ENCODE data around the gene ATXN1.
"Not testable (repeated sequence)": the region's sequence is repeated elsewhere in the genome, so short reads cannot be mapped to it uniquely, and the experiment has no call there.

Gene ATXN1

DNA sequence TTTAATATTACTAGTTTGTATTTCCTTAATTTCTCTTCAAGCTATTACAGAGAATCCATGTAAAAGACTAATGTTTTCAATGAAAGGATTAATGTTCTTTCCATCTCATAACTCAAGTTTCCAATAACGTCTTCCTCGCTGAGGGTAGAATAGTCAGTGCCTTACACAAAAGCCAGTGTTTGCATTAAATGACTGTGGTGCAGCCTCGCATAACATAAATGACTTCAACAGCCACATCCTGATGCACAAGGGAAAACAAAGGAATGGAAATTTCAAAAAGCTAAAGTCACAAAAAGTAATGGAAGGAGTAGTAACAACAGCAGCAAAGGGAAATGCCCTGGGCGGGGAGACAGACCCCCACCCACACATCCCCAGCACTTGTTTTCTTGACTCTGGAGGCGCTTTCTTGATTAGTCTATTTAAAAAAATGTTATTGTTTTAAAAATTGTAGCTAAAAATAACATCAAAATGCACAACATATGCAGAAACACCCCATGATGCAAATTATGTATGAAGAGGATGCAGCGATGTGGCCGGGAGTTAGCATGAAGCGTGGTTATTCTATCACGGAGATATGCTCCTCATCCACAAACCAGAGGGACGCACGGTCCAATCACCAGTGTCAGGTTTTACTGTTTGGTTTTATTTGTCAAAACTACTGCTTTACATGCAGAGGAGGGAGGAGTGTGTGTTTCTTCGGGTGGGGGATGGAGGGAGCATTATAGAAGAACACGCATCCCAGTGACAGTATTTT, 294.3 kb downstream of the ATXN1 start:
- no peak for DNase-seq

DNA sequence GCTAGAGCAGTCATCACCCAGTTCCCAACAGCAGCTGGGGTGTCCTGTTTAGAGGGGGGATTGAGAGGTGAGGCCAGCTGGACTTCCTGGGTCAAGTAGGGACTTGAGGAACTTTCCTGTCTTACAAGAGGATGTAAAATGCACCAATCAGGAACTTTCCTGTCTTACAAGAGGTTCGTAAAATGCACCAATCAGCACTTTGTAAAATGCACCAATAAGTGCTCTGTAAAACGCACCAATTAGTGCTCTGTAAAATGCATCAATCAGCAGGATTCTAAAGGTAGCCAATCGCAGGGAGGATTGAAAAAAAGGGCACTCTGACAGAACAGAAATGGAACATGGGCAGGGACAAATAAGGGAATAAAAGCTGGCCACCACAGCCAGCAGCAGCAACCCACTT, 297.2 kb downstream of the ATXN1 start:
- DNase-seq: no peak

DNA sequence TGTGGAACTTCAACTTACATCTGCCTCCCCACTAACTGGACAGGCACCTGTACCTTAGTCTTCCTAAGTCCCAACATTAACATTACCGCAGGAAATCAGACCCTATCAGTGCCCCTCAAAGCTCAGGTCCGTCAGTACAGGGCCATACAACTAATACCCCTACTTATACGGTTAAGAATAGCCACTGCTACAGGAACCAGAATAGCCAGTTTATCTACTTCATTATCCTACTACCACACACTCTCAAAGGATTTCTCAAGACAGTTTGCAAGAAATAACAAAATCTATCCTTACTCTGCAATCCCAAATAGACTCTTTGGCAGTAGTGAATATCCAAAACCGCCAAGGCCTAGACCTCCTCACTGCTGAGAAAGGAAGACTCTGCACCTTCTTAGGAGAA, 298.0 kb downstream of the ATXN1 start:
- not testable (repeated sequence) for DNase-seq

DNA sequence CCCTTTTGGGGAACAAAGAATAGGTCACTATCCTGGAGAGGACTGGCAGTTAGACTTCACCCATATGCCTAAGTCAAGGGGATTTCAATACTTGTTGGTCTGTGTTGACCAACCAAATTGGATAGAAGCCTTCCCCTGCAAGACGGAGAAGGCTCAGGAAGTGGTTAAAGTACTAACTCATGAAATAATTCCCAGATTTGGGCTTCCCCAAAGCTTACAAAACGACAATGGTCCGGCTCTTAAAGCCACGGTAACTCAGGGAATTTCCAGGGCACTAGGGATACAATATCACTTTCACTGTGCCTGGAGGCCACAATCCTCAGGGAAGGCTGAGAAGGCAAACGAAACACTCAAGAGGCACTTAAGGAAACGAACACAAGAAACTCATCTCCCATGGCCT, 299.8 kb downstream of the ATXN1 start:
- DNase-seq: no peak

DNA sequence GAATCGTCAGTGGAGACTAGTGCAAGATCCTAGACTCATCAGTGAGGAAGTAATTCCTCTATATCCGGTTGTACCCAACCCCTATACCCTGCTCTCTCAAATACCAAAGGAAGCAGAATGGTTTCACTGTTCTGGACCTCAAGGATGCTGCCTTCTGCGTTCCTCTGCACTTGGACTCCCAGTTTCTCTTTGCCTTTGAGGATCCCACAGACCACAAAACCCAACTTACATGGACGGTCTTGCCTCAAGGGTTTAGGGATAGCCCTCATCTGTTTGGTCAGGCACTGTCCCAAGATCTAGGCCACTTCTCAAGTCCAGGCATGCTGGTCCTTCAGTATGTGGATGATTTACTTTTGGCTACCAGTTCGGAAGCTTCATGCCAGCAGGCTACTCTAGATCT, 301.8 kb downstream of the ATXN1 start:
- not testable (repeated sequence) for DNase-seq

DNA sequence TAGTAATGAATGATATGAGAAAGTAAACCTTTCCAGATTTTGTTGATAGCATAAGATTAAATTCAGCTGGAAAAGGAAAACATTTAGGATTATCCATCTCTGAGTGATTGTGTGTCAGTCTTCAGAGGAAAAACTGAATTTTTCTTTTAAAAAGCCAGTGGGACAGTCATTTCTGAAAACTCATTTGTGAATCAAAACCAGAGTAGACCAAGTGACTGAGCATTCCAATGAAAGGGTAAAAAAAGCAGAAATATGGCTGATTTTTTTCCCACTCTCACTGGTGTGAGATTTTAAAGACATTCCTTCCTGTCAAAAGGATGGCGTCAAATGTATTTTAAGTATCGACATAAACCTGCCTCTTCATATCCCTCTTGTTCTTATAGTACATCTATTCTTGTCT, 308.9 kb downstream of the ATXN1 start:
- no peak for DNase-seq

DNA sequence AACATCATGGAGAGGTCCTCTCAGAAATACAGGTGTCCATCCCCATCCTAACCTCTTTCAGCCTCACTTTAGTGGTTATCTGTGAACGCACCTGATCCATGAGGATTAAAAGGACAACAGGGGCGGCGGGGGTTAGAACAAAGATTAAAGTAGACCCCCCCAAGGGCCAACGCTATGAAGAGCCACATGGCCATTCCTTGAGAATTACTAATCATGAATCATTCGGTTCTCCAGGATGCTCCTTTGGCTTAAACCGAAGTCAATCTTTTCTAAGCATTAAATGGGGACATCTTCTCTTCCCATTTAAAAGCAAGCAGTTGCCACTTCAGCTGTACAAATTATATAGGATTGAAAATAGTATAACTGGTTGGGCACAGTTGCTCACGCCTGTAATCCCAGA, 310.4 kb downstream of the ATXN1 start:
- no peak for DNase-seq

DNA sequence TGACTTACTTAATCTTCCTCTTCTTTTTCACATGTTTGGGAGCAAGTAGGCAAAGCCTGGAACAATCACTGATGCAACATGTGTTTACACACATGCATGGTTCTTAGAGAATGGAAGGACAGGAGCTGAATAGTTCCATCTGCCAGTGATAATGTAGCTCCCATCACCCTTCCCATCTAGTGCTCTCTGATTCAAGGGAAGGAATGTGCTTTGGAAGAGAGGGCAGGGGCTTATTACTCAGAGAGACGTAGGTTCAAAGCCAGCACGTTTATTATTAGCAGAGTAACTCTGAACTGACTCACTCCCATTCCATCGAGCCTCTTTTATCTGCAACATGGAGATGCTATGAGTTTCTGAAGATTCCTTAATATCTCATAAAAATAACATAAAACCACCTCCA, 311.0 kb downstream of the ATXN1 start:
- no peak for DNase-seq

DNA sequence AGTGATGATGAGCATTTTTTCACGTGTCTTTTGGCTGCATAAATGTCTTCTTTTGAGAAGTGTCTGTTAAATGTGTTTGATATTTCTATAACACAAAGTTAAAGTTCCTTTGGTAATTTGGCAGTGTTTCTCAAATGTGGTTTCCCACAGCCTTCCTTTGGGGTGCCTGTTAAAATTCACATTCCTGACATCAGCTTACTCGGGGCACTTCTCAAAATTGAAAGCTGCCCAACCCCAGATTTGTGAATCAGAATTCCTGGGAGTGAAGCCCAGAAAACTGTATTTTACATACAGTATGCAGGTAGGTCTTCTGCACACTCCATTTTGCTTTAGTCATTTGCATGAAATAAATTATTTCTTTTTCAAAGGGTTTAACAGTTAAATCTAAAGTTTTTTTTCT, 315.0 kb downstream of the ATXN1 start:
- DNase-seq: no peak

DNA sequence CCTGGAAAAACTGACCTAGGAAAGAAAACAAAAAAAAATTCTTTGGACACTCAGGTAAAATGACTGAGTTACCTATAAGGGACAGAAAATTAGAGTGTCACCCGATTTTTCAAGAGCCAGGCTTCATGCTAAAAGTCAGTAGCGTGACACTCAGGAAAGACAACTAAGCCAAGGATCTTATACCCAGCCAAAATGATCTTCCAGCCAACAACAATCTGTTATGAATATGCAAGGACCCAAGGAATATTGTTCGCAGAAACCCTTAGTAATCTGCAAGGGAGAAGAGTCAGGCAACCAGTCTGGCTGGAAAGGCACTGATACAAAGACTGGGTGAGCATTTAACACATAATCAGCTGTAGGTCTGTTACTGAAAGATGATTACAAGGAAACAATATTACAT, 319.2 kb downstream of the ATXN1 start:
- no peak for DNase-seq

DNA sequence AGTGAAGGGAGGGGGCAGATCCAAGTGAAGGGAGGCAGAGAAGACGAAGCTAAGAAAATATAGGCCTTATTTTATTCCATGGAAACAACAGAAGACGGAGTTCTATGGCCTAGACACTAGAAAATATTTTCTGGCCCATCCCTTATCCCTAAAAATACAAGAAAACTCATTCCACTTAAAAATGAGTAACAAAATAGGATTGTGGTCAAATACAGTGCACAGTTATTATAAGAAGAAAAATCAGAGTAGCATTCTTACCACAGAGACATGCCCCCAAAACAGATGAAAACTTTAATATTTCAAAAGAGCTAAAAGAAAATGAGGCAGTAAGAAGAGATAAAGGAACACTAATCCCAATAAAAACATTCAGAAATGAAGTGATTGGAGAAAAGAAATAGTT, 320.0 kb downstream of the ATXN1 start:
- no peak for DNase-seq

DNA sequence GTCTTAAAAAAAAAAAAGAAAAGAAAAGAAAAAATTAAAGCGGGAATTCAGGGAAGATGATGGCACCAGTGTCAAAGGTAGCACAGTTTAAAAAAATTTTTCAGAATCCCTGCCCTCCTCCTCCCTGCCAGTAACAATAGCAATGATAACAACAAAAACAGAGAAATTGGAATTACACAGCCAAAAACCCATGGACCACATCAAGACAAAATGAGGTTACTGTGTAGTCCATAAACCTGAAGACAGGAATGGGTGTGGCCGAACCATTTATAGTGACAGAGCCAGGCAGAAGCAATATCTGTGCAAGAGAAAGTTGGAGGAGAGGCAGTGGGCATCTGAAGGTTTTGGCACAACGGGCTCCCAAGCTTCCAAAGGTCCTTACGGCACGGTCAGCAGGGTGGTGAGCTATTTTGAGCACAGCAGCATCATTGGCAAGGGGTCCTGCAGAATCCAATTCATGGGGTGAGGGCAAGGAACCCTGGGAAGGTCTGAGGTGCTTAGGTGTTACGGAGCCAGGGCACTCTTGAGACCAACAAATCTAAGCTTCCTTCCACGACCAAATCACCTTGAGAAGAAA, 320.5 kb downstream of the ATXN1 start:
- DNase-seq: no peak

DNA sequence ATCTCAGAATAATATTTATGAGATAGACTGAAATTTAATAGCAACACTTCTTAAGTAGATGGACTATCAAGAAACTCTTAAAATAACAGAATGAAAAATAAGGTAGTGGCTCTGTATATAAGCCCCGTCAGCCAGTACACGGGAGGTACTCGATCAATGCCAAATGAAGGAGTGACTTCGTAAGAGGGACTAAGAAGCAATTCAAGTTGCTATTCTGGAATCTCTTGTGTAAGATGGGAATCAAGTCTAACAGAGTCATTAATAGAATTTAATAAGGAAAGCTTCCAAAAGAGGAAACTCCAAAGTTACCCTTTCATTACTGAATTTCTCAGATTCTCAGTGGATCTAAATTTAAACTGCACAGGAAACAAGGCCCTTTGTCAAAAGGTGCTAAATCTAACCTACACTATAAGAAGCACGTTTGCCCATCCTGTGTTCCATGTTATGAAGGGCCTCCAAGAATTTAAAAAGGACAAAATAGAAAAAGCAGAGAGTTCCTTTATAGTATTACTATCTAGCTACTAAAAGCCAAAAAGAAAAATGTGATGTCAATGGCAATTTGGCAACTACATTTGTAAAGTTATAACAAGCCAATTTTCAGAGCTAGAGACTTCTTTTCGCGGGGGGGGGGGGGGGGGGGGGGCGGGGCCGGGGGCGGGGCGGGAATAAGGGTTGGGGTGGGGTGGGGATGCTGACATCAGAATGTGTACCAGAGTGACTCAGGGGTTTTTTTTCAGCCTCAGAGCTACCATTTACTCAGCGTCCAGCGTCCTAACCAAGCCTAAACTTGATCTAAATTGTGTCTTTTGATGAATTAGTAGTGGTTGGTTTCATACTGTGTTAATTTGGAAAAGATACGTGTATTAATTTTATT, 322.3 kb downstream of the ATXN1 start:
- DNase-seq: no peak

DNA sequence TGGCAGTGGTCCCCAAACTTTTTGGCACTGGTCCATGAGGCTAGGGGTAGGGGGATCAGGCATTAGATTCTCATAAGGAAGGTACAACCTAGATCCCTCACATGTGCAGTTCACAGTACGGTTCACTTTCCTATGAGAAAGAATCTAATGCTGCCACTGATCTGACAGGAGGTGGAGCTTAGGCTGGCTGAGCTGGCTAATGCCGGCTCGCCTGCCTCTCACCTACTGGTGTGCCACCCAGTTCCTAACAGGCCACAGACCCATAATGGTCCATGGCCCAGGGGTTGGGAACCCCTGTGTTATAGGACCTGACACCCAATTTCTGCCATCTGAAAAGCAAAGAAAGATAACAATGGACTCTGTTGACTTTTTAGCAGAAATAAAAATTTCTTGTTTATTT, 323.3 kb downstream of the ATXN1 start:
- no peak for DNase-seq

DNA sequence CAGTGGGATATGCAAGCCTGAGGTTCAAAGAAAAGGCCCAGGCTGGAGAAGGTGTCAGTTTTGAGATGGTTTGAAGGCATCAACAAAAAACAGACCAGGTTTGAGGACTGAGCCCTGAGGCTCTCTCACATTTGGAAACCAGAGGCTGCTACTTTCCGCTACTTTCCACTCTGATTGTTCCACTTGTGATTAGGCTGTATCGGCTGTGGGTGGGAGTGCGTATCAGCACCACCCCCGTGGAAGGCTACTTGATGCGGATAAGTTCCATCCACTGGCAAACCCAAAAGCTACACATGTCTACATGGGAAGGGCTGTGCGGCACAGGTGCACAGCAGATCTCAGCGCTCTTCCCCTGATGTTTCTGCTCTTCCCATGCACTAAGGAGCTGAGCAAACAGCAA, 324.2 kb downstream of the ATXN1 start:
- DNase-seq: no peak

DNA sequence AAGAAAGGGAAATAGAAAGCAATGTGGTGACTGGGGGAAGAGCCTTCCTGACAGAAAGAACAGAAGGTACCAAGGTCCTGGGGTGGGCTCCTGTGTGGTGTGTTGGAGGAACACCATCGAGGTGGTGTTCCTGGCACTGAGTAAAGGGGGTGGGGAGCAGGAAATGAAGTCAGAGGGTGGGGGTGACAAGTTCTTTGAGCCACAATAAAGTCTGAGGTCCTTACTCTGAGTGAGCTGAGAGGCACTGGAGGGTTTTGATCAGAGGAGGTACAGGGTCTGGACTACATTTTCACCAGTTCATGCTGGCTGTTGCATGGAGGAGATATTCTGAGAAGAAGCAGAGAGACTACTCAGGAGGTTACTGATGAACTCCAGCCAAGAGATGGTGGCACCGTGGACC, 324.7 kb downstream of the ATXN1 start:
- DNase-seq: no peak

DNA sequence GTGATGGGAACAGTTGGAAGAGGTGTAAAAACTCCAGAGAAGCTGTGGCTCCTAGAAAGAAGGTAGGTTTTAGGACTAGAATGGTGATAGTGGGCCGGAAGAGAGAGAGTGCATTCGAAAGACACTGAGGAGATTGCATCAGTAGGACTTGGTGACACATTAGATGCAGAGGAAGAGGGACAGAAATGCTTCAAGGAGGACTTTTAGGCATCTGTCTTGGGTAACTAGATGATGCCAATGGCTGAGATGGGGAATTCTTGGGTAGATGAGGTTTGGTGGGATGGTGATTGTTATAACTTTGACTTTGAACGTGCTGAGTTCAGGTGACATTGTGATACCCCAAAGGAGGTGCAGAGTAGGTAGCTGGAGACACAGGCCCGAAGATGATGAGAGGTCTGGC, 326.4 kb downstream of the ATXN1 start:
- DNase-seq: no peak

DNA sequence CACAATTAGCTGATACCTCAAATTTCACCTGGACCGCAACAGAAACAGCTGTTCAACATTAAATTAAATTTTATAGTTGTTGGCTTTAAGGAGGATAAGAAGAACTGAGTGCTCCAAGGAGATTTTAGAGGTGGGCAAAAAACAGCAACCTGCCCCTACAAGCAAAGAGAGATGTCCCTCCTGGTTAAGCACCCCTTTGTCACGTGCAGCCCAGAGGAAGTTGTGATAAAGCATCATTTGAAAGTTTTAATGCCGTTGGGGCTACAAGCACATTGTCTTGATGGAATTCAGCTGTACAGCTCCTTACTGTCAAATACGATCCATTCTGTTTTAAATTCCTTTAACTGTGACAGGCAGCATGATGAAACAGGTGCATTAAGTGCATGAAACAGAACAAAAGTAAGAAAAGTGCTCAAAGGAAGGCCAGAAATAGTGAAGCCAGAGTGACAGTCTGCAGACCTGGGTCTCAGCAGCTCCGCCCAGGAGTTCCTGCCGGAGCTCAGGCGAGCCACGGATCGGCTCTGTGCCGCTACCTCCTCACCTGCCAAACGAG, 327.8 kb downstream of the ATXN1 start:
- no peak for DNase-seq

DNA sequence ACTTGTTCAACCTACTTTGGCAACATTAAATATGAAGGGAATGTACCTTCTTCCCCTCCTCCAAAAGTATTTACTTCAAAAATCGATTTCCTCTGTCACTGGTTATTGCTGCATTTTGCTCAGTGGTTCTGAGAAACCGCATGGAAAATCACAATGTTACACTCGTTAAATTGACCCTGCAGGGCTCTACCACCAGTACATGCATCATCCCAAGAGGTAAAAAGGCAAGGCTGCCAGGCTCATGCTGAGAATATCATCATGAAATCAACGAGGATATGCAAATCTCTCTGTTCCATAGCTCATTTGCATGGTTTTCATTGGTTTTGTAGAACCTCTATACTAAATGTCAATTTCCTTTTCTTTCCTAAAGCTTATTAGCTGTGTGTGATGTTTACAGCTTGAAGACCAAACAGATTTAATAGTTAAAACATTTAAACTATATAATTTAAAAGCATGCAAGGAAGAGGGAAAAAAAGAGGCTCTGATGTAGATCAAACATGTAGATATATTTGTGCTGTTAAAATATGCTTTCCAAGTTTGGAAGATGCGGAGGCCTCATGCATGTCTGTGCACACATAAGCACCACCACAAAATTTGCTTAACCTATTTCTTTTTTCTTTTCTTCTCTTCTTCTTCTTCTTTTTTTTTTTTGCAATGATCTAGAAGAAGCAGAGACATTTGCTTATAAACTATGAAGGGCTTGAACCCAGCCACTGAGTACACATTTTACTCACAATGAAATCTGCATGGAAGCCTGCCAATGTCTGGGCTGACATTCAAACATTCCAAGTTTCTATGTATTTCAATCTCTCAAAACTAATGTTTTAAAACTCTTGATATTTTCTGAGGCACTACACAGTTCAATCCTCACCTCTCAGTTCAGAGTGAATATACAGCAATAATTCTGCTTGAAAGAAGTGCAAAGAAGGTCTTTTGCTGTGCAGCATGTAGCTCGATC, 328.9 kb downstream of the ATXN1 start:
- DNase-seq: peak; percentile 65

DNA sequence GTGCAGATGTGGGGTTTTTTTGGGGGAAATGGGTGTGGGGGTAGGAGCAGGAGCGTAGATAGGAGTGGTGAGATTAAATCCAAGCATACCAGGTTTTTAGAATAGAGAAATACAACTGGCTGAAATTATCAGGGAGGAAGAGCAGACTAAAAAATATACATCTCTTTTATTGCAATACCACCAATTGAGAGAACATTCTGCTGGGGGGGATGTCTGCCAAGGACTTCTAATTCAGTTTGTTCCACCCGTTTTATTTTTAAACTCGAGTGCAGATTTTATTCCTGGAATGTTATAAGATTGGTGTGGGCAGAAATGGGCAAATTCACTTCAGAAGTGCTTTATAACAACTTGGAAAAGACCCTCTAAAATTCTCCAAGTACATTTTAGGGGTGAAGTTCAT, 330.2 kb downstream of the ATXN1 start:
- no peak for DNase-seq

DNA sequence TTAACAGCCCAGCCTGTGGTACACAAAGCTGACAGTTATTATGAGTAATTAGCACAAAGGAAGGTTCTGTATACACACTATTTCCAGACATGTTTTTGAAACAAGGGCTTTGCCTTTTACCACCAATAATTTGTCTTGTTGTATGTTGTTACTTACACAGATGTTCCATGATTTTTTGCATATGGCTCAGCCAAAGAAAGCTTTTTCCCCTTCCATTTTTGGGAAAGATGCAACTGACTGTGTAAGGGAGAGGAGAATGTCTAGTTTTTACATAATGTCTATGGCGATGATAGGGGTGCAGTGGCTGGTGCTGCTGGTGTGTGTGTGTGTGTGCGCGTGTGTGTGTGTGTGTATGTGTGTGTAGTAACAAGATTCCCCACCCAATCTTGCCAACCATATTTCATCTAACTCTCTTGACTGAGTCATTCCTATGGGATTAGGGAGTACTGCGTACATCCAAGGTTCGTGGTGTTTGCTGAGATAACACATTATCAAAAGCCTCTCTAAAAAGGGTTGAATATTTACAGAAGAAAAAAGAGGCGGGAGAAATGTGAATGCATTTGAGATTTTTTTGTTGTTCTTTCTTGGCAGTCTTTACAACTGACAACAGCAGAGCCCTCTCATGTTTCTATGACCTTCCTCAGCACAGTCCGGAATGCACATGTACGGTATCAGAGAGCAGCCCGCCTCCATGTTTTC, 330.7 kb downstream of the ATXN1 start:
- peak; percentile 45 for DNase-seq

DNA sequence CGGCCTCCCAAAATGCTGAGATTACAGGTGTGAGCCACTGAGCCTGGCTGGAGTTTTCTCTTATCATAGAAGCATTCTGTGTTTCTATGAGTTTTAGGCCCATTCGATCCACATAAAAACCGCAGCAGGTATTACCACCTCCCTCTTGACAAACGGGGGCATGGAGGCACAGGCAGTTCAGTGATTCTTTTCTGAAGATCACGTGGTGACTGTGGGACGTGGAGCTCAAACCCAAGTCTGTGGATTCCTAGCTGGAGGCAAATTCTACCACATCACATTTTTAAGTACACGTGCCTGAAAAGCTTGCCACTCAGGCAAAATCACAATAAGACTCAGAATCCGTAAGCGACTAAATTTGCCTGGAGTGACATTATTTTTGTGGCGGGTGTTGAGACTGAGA, 331.6 kb downstream of the ATXN1 start:
- DNase-seq: no peak

Measured in NCI-H69 (cell line).